HG02885 (cell line): ENCODE measurements around the gene MTX1.
"Not testable (repeated sequence)": the region's sequence is repeated elsewhere in the genome, so short reads cannot be mapped to it uniquely, and the experiment has no call there.

Experiments used
- ATAC-seq: cut with Tn5 transposase; IDR thresholded peaks from one replicate; pipeline ENCODE4 v1.9.1; 2021; ENCODE audit warnings: mild to moderate bottlenecking; ENCODE audit not compliant: unreplicated experiment, poor library complexity

Gene MTX1, protein sequence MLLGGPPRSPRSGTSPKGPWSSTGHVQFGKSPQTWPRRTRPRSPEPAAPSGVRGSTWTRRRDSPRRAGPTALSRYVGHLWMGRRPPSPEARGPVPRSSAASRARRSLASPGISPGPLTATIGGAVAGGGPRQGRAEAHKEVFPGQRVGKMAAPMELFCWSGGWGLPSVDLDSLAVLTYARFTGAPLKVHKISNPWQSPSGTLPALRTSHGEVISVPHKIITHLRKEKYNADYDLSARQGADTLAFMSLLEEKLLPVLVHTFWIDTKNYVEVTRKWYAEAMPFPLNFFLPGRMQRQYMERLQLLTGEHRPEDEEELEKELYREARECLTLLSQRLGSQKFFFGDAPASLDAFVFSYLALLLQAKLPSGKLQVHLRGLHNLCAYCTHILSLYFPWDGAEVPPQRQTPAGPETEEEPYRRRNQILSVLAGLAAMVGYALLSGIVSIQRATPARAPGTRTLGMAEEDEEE

DNA sequence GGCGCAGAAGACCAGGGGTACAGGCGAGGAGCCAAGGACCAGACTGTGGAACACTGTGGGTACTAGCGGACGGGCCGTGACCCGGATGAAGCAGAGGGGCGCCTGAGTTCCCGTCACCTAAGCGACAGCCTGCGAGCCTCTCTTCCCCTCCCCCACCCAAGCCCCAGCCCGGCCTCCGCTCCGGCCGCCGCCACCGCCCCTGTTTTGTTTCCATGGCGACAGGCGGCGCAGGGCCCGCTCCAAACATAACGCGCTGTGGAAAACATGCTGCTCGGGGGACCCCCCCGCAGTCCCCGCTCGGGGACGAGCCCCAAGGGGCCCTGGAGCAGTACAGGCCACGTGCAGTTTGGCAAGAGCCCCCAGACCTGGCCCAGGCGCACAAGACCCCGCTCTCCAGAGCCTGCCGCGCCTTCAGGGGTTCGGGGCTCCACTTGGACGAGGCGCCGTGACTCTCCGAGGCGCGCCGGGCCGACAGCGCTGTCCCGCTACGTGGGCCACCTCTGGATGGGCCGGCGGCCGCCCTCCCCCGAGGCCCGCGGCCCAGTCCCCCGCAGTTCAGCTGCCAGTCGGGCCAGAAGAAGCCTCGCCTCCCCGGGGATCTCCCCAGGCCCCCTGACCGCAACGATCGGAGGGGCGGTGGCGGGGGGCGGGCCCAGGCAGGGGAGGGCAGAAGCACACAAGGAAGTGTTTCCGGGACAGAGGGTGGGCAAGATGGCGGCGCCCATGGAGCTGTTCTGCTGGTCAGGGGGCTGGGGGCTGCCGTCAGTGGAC, at the start of gene MTX1:
TSS of gene MTX1 (plus strand) at position 155 of the 771 bp plus-strand sequence. CDS start at position 265, 110 bp downstream.
- ATAC-seq, result peak; percentile 85

DNA sequence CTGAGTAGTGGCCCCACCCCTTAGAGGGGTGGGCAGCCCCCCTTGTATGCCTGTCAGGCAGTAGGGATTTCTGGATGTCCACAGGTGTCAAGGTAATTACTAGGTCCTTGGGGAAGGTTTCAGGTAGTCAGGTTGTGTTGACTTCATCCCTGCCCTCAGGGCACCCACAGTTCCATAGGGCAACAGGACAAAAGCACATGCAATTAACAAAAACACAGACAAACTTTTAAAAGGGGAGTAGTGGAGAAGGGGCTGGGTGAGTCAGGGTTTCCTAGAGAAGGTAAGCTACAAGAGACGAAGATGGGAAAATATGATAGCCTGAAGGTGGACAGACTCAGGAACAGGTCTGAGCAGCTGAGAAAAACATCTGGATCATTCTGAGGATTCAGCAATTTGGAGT, 49.5 kb upstream of the MTX1 start:
- no peak for ATAC-seq

DNA sequence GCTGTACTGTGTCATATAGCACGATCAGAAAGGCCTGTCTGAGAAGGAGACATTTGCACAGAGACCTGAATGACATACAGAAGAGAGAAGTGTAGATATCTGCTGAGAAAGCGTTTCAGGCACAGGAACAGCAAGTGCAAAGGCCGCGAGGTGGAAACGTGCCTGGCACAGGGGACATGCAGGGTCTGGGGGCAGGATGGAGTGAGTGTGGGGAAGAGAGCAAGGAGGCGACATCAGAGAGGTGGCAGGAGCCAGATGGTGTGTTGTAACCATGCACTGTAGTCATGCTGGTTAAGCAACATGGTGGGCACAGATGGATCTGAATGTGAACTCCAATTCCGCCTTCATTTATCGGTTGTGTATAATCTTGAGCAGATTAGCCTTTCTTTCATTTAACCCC, 48.4 kb upstream of the MTX1 start:
- no peak for ATAC-seq

DNA sequence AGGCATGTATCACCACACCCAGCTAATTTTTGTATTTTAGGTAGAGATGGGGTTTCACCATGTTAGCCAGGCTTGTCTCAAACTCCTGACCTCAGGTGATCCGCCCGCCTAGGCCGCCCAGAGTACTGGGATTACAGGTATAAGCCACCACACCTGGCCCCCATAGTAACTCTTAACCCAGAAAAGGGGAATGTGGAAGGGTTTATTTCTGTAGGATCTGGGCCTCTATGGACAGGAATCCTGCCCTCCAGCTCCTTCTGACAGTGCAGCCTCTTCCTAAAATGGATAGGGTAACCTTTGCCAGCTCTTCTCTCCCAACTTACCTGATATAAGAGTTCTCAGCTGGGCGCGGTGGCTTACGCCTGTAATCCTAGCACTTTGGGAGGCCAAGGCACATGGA, 45.9 kb upstream of the MTX1 start:
- ATAC-seq, result not testable (repeated sequence)

DNA sequence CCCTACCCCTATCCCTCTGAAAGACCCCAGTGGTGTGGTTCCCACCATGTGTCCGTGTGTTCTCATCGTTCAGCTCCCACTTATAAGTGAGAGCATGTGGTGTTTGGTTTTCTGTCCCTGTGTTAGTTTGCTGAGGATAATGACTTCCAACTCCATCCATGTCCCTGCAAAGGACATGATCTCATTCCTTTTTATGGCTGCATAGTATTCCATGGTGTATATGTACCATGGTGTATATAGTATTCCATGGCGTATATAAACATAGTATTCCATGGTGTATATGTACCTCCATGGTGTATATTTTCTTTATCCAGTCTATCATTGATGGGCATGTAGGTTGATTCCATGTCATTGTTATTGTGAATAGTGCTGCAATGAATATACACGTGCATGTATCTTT, 44.7 kb upstream of the MTX1 start:
- not testable (repeated sequence) for ATAC-seq

DNA sequence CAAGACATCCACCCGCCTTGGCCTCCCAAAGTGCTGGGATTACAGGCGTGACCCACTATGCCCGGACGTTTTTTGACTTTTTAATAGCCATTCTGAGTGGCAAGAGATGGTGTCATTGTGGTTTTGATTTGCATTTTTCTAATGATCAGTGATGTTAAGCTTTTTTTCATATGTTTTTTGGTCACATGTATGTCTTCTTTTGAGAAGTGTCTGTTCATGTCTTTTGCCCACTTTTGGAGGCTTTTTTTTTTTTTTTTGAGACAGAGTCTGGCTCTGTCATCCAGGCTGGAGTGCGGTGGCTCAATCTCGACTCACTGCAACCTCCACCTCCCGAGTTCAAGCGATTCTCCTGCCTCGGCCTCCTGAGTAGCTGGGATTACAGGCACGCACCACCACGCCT, 43.9 kb upstream of the MTX1 start:
- ATAC-seq, result not testable (repeated sequence)

DNA sequence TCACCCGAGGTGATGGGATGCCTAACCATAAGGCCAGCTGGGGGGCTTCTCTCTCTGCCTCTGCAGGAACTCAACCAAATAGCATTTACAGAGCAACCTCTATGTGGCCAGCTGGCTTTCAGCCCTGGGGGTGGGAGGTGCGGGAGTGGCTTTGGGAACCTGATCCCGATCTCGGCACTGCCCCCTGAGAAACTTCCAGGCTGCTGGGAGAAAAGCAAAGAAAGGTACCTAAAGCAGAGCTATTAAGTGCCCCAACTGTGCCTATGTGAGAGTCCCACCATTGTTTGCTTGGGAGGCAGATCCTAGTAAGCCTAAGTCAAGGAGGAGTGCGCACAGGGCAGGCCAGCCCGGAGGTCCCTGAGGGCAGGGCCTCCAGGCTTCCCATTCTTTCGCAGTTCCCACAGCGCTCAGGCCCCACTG, 42.4 kb upstream of the MTX1 start:
- no peak for ATAC-seq

DNA sequence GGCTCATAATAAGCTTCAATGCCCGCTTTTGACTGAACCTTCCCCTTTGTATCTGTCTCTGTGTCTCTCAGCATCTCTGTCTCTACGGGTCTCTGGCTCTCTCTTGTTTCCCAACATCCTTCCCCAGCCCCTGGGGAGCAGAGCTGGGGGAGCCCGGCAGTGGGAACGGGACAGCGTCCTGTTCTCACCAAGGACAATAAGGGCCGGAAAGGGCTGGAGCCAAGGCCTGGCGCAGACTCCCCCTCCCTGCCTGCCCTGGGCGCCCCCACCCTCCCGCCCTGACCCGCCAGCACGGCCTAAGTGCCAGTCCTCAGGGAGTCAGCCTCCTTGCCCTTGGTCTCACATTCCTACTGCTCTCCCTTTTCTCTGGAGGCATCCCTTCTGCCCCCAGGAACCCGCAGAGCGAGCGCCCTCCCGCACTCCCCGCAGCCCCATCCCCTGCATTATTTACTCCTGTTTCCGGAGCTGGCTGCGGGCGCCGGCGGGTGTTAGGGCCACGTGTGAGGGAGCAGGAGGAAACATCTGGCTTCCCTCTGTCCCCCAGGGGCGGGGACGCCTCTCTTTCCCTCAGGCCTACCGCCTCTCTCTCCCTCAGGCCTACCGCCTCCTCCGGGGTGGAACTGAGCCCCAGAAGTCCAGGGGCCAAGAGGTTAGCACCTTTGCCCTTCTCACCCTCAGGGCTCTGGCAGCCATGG, 41.9 kb upstream of the MTX1 start:
- ATAC-seq, result no peak

DNA sequence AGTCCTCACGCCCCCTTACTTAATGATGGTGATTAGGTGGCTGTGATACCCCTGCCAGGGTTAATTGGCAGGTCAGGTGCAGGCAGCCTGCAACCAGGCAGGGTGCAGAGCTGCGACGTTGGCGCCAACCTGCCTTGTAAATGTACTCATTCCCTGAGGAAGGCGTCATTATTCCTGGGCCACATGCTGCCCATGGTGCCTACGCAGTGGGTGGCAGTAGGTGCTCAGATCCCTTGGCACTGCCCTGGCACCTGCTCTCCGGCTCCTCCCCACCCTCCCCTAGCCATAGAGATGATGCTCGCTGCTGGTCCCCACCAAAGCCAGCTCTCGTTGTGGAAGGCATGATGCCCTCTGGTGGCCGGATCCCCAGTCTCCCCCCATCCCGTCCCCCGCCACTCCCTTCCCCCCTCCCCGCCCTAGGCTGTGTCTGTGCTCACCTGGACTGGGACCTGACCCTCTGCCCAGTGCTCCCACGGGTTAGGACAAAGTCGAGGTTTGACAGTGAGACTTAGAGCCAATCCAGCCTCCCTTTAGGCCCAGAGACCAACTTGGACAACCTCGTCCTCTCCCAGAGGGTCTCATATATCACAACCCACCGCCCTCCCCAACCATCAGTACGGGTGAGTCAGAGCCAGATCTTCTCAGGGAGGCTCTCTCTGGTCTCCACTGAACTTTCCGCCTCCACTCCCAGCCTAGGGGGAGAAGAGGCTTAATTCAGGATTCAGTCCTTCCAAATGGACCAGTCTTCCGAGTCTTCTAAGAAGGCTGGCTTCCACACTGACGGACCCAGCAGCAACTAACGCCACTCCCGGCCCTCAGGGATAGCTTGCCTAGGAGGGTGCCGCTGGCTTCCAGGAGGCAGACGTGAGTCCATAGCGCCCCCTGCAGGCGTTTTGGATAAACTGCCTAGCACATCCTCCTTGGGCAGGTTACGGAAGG, 41.1 kb upstream of the MTX1 start:
- ATAC-seq, result peak; percentile 56

DNA sequence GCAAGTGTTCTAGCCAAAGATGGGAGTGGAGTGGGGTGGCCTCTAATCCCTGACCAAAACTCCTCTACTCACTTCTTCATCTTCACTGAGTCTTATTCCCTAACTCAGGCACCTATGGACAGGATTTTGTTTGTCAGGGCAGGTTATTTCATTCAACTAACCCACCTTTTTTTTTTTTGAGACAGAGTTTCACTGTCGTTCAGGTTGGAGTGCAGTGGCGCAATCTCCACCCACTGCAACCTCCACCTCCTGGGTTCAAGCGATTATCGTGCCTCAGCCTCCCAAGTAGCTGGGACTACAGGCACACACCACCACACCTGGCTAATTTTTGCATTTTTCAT, 40.4 kb upstream of the MTX1 start:
- ATAC-seq, result not testable (repeated sequence)

DNA sequence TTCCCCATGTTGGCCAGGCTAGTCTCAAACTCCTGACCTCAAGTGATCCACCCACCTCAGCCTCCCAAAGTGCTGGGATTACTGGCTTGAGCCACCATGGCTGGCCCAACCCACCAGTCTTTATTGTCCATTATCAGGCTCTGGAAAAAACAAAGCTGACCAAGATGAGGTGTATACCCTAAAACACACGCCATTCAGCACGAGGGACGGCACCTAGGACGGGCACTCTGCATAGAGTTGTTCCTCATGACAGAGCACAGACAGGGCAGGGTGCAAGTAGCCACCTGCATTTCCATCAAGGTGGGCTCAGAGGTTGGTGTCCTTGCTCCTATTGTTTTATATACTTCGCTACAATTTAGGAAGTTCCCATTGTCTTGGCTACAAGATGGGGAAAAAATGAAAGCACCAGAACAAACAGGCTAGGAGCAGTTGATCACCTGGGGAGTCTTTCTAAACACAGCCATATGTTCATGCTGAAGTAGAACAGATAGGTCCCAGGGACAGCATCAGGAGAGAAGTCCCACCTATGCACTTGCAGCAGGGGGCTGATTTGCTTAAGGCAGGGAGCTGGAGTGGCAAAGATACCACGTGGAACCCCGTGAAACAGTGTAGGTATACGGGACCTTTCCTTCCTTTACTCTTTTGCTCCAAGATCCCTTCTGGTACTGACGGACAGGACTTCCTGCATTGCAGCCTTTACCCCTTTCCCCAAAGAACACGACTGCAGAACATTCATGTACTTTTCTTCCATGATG, 39.9 kb upstream of the MTX1 start:
- ATAC-seq, result no peak

DNA sequence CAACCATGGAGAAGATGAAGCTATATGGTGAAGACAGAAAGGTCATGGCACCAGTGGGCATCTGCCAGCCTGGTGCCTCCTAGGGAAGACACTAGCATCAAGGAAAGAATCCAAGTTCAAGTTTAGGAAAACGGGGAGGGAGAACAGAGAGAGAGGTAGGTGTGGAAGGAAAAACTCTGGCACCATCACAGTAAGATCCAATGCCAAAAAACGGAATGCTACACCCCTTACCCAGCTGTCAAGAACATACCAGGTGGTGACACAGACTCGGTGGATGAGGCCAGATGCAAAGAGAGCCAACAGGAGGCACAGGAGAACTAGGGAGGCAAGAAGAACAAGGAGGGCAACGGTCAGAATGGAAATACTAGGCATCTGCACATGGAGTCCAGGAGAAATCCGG, 39.0 kb upstream of the MTX1 start:
- no peak for ATAC-seq

DNA sequence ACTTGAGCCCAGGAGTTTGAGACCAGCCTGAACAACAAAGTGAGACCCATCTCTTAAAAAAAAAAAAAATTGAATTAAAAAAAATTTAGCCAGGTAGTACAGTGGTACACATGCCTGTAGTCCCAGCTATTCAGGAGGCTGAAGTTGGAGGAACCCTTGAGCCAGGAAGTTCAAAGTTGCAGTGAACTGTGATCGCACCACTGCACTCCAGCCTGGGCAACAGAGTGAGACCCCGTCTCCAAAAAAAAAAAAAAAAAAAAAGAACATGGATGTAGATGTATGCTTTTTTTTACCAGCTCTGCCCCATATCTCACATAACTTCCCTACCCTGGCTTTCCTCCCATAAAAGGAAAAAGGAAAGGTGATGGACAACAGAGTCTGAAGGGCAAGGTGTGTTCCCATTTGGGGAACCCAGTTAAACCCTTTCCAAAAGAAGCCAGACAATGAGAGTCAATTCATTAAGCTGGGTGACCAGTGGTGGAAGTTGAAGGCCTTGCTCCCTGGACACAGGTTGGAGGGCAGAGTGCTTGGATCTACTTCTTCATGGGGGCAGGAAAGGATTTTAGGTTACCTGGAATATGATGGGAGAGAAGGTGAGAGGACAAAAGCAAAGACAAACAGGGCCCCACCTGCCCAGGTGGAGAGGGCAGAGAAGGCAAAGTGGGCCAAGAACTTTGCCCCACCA, 38.3 kb upstream of the MTX1 start:
- ATAC-seq, result no peak

DNA sequence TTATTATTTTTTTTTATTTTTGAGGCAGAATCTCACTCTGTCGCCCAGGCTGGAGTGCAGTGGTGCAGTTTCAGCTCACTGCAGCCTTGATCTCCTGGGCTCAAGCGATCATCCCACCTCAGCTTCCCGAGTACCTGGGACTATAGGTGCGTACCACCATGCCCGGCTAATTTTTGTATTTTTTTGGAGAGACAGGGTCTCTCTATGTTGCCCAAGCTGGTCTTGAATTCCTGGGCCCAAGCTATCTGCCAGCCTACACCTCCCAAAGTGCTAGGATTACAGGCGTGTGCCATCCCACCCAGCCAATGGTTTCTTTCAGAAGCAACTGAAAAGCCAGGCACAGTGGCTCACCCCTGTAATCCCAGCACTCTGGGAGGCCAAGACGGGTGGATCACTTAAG, 37.7 kb upstream of the MTX1 start:
- ATAC-seq, result no peak

DNA sequence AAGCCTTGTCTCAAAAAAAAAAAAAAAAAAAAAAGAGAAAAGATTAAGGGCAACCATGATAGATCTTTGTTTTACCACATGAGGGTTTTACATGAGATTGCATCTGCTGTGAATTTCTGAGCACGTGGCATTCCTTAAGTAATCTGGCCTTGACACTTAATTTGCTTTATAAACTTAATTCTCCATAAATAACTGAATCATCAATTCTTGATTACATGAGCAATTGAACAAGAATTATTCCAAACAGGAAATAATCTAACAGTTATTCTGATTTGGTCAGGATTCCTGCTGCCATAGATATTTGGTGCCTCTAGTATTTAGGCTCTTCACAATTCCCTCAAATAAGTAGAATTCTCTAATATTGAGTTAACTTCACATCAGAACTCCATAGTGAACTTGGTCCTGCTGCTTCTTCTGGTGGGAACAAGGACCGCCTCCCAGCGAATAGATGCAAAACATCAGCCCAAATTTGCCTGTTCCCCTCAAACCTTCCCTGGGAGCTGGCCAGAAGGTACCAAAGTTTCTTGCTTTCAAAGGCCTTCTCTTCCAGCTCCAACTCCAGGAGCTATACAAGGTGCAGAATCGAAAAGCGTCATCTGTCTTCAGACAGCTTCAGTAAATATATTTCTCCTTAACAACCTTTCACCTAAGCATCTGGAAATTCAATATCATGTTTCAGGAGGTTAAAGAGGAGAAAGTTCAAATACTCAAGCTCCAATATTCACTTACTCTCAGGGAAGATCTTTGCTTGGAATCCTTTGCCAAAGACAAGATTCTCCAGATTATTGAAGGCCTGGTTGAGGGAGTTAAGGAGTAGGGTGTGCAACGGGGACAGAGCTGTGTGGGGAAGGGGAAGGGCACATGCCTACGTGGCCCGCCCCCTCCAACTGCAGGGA, 36.4 kb upstream of the MTX1 start:
- peak; percentile 29 for ATAC-seq

DNA sequence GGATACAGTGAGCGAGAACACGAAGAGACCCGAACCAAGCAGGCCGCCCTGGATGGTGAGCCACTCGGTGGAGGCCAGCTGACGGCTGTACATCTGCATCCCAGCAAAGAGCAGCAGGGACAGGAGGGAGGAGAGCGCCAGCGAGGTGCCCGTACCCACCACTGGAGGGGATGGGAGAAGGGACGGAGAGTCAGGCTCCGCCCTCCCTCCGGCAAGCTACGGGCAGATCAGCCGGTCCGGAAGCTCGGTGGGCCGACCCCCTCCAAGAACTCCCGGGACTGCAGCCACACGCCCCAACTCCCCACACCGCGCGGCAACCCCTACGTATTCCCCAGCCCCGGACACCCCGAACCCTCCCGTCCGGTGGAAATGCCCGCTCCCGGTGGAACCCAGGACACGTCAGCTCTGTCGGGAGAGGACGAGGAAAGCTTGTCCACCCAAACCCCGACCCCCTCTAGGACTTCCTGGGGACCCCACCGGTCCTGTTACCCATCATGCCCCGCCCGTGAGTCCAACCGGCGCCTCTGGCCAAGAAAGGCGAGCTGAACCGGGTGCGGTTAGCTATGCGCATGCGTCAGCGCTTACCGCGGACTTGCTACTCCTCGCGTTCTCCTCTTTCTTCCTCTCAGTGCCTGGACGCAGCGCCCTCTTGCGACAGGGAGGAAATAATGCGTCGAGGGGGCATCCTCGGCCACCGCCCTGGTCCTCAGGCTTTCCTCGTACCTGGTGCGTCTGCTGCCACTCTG, 35.6 kb upstream of the MTX1 start, which contains the start of gene KRTCAP2:
TSS of gene KRTCAP2 (minus strand) at position 573 of the 746 bp plus-strand sequence. CDS start at position 493, 80 bp downstream.
- ATAC-seq, result peak; percentile 84
